GM12878 (cell line): ENCODE data around the gene BCO1. TPM values are rescaled to one million over a fixed set of nuclear protein-coding genes. Genes with fewer than 3 reads are reported as not detected.

Experiments used
- ATAC-seq: fragments of 200-7000 bp; cut with Tn5 transposase; 3 replicates; pipeline ENCODE4 v1.9.1; 2020; ENCODE audit warnings: mild to moderate bottlenecking, moderate library complexity
- BruUV-seq: library from RNA; stranded (reverse); fragments of 400-500 nt; replicated peaks from 2 replicates; lab custom pipeline; 2021; lab: Mats Ljungman, UMichigan
- CTCF ChIA-PET: fragments of 300-600 bp; sonication (Branson Sonifier 250); formaldehyde crosslinking; extraction: SDS; loops from one replicate; lab custom pipeline; 2021; ENCODE audit warnings: inconsistent platforms; lab: Yijun Ruan, JAX
- POLR2A ChIA-PET: fragments of 350-600 bp; formaldehyde crosslinking; extraction: SDS; loops from one replicate; lab custom pipeline; 2021; ENCODE audit warnings: inconsistent platforms; lab: Charles Lee
- RAD21 ChIA-PET: fragments of 300-600 bp; sonication (Branson Sonifier 250); formaldehyde crosslinking; loops from one replicate; lab custom pipeline; 2023; ENCODE audit warnings: antibody characterized with exemption; ENCODE audit not compliant: unreplicated experiment; lab: Charles Lee
- SMC1A ChIA-PET: fragments of 300-600 bp; sonication (Branson Sonifier 250); formaldehyde crosslinking; loops from one replicate; lab custom pipeline; 2023; ENCODE audit not compliant: unreplicated experiment, uncharacterized antibody; lab: Charles Lee
- DNase-seq: peaks from one replicate; pipeline ENCODE4 v3.0.0-alpha.2; 2011; ENCODE audit warnings: low read depth, low spot score
- FAIRE-seq: peaks from 3 replicates; lab custom pipeline; 2011; peaks lifted over from hg19 to GRCh38; lab: Jason Lieb, UNC
- H2AFZ ChIP-seq: 2 replicates; pipeline ENCODE4 v1.6.0; 2011; ENCODE audit warnings: low read depth, low read length, control low read depth; ENCODE audit not compliant: control insufficient read depth
- H3K27ac ChIP-seq: 2 replicates; pipeline ENCODE4 v1.5.1; 2011; ENCODE audit warnings: control low read depth; ENCODE audit not compliant: control insufficient read depth, insufficient read depth
- H3K27me3 ChIP-seq, 2 experiments: replicated peaks in 1 of 2; 2 replicates each; pipeline versions ENCODE4 v1.6.0 to v1.6.1; 2011; ENCODE audit warnings: low read length in 1 of 2; ENCODE audit not compliant: control insufficient read depth in 2 of 2, insufficient read depth in 2 of 2
- H3K36me3 ChIP-seq, 2 experiments: 2 replicates each; pipeline ENCODE4 v1.5.1; 2011; ENCODE audit warnings: low read length in 1 of 2; ENCODE audit not compliant: control insufficient read depth in 2 of 2, insufficient read depth in 2 of 2
- H3K4me1 ChIP-seq: 2 replicates; pipeline ENCODE4 v1.6.1; 2011; ENCODE audit warnings: mild to moderate bottlenecking, low read length, moderate library complexity, mixed read lengths; ENCODE audit not compliant: control insufficient read depth, insufficient read depth
- H3K4me2 ChIP-seq: 2 replicates; pipeline ENCODE4 v1.6.0; 2011; ENCODE audit warnings: control low read depth; ENCODE audit not compliant: control insufficient read depth, insufficient read depth
- H3K4me3 ChIP-seq: fragments of 200-600 bp; sonication (generic); 2 replicates; pipeline ENCODE4 v1.5.1; 2016
- H3K79me2 ChIP-seq: 2 replicates; pipeline ENCODE4 v1.6.0; 2011; ENCODE audit warnings: low read length; ENCODE audit not compliant: control insufficient read depth, insufficient read depth
- H3K9ac ChIP-seq: 2 replicates; pipeline ENCODE4 v1.8.0; 2011; ENCODE audit warnings: low read length, control low read depth, mixed read lengths; ENCODE audit not compliant: control insufficient read depth, insufficient read depth
- H3K9me3 ChIP-seq: replicated peaks from 3 replicates; pipeline ENCODE4 v1.5.1; 2011; ENCODE audit warnings: mild to moderate bottlenecking, low read length; ENCODE audit not compliant: control insufficient read depth, insufficient read depth
- H4K20me1 ChIP-seq: 2 replicates; pipeline ENCODE4 v1.6.0; 2011; ENCODE audit not compliant: control insufficient read depth, insufficient read depth
- BCL11A ChIP-seq: IDR thresholded peaks from 2 replicates; pipeline ENCODE4 v1.6.1; 2011; ENCODE audit warnings: low read depth, low read length
- BRCA1 ChIP-seq: IDR thresholded peaks from 2 replicates; pipeline ENCODE4 v1.6.1; 2011; ENCODE audit warnings: low read depth, low read length, improper control_type of control experiment
- CBX5 ChIP-seq: sonication (generic); IDR thresholded peaks from 2 replicates; pipeline ENCODE4 v1.6.1; 2016; ENCODE audit warnings: low read depth, moderate library complexity, mild to moderate bottlenecking, inconsistent platforms
- JUNB ChIP-seq: IDR thresholded peaks from 2 replicates; pipeline ENCODE4 v1.6.1; 2016; ENCODE audit warnings: antibody characterized with exemption, mild to moderate bottlenecking
- MYC ChIP-seq: IDR thresholded peaks from 2 replicates; pipeline ENCODE4 v1.6.1; 2011; ENCODE audit warnings: mild to moderate bottlenecking, low read length, moderate library complexity, inconsistent platforms; ENCODE audit not compliant: insufficient read depth, insufficient replicate concordance, insufficient read length, severe bottlenecking
- PKNOX1 ChIP-seq: fragments of 450-650 bp; IDR thresholded peaks from 2 replicates; pipeline ENCODE4 v1.6.1; 2016; ENCODE audit warnings: mild to moderate bottlenecking
- RFX5 ChIP-seq: IDR thresholded peaks from 2 replicates; pipeline ENCODE4 v1.6.1; 2011; ENCODE audit warnings: low read depth, low read length, improper control_type of control experiment
- SMAD5 ChIP-seq: IDR thresholded peaks from 2 replicates; pipeline ENCODE4 v1.6.1; 2016; ENCODE audit warnings: antibody characterized with exemption, low read depth
- SUPT20H ChIP-seq: IDR thresholded peaks from 2 replicates; pipeline ENCODE4 v1.6.1; 2011; ENCODE audit warnings: low read depth, mild to moderate bottlenecking, low read length, moderate library complexity, borderline replicate concordance; ENCODE audit not compliant: control insufficient read depth
- SUZ12 ChIP-seq: fragments of 200-600 bp; sonication (generic); IDR thresholded peaks from one replicate; pipeline ENCODE4 v1.6.1; 2018; ENCODE audit warnings: antibody characterized with exemption, mild to moderate bottlenecking; ENCODE audit not compliant: unreplicated experiment
- TAF1 ChIP-seq: IDR thresholded peaks from 2 replicates; pipeline ENCODE4 v1.6.1; 2011; ENCODE audit warnings: mild to moderate bottlenecking, low read depth, low read length, borderline replicate concordance
- ZNF217 ChIP-seq: fragments of 450-650 bp; IDR thresholded peaks from 2 replicates; pipeline ENCODE4 v1.6.1; 2017; ENCODE audit warnings: antibody characterized with exemption, mild to moderate bottlenecking
- ZNF687 ChIP-seq: fragments of 450-650 bp; IDR thresholded peaks from 2 replicates; pipeline ENCODE4 v1.6.1; 2017; ENCODE audit warnings: mild to moderate bottlenecking, moderate library complexity
- WGBS: methylation state at CpG from one replicate; pipeline ENCODE4 v1.1.6; 2016; ENCODE audit warnings: low lambda C conversion rate; ENCODE audit not compliant: insufficient replicate concordance, insufficient coverage; ENCODE audit errors: missing lambda C conversion rate; 5-methylcytosine and 5-hydroxymethylcytosine counted together
- in situ Hi-C: fragments of 300-500 bp; cut with MboI; formaldehyde crosslinking; loops from 9 replicates; pipeline ENCODE4 v1.14.3; 2018; ENCODE audit warnings: mixed read lengths
- intact Hi-C: fragments of 100-400 bp; cut with micrococcal nuclease; formaldehyde crosslinking; loops from one replicate; pipeline ENCODE4 v1.14.2; 2022; ENCODE audit not compliant: unreplicated experiment
- polyA plus RNA-seq, 11 experiments: library from polyadenylated mRNA; depleted of rRNA in 4 of 11; unstranded in 6 of 11; stranded (reverse) in 5 of 11; fragments of >200 nt; fragmentation: Nextera tagmentation in 4 of 11; fragmentation: Illumina TruSeq in 1 of 11; extraction: Ambion mirVana in 4 of 11; extraction: Trizol in 1 of 11; gene quantifications; 1 replicate in 1 of 11; 2 replicates in 10 of 11; pipeline versions ENCODE4 v1.2.1 to v1.2.3, GENCODE V29; 2011 to 2016; ENCODE audit warnings: inconsistent platforms in 2 of 11, missing spikeins in 2 of 11, low read depth in 1 of 11
- total RNA-seq, 4 experiments: library from RNA; depleted of rRNA in 3 of 4; stranded (reverse); fragments of >200 nt in 3 of 4; fragmentation: Illumina TruSeq in 1 of 4; extraction: Trizol in 1 of 4; gene quantifications; 2 replicates each; pipeline versions ENCODE4 v1.2.1 to v1.2.3, GENCODE V29; 2013 to 2021
- TF ChIP-seq, protein P1 (sequence below): IDR thresholded peaks from 2 replicates; pipeline ENCODE4 v1.6.1; 2012; ENCODE audit warnings: low read depth, low read length, improper control_type of control experiment

BCO1 gene
- total and polyA plus RNA-seq, 10 of the 15 experiments (the other 5 are each of a cell fraction or from before 2014, with no cell fraction given): 0.09 to 0.21 (median 0.14) TPM; not detected in 7

GRCh38 chr16:81253141-81253540 lies 14.7 kb downstream of the BCO1 start (continued):
- TF ChIP-seq TAF1: no peak
- no peak for TF ChIP-seq BCL11A
- no peak for TF ChIP-seq BRCA1

DNA sequence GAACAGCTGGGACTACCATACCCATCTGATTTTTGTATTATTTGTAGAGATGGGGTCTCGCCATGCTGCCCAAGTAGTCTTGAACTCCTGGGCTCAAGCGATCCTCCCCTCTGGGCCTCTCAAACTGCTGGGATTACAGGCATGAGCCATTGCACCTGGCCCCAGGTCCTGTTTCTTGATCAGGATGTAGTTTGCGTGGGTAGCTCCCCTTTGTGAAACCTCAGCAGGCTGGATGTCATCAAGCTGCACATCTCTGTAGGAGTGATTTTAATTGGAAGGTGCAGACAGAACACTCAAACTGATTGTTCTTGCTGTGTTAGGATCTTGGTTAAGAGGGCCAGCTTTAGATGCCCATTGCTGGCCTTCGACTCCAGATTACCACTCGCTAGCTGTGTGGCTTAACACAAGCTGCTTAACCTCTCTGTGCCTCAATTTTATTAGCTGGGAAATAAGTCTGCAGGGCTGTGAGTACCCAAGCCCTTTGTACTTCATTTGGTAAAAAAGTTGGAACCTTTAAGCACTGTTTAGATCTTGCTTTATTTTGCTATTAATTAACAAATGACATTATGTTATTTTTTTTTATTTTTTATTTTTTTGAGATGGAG lies 16.5 kb downstream of the BCO1 start:
- in situ Hi-C loops: no loop called here
- H3K36me3 ChIP-seq: no peaks in the 10 kb centered on the region
- H3K9me3 ChIP-seq: no peaks in the 10 kb centered on the region
- H3K79me2 ChIP-seq: no peaks in the 10 kb centered on the region
- H3K4me1 ChIP-seq: no peaks in the 10 kb centered on the region
- DNase-seq (no peak), FAIRE-seq (no peak), ATAC-seq (no peak)
- no peak overlapping the region for H3K27ac ChIP-seq
- intact Hi-C loops: no loop called here
- no peak overlapping the region for H3K4me3 ChIP-seq
- CTCF ChIA-PET: no interaction called here
- BruUV-seq: no TSS peak
- TF ChIP-seq MYC: no peak
- TF ChIP-seq ZNF687: no peak
- TF ChIP-seq SUZ12: no peak
- TF ChIP-seq CBX5: no peak
- no peak for TF ChIP-seq SMAD5
- no peak for TF ChIP-seq PKNOX1
- no peak for TF ChIP-seq RFX5
- no peak for TF ChIP-seq SUPT20H
- no peak for TF ChIP-seq JUNB
- TF ChIP-seq, protein P1, sequence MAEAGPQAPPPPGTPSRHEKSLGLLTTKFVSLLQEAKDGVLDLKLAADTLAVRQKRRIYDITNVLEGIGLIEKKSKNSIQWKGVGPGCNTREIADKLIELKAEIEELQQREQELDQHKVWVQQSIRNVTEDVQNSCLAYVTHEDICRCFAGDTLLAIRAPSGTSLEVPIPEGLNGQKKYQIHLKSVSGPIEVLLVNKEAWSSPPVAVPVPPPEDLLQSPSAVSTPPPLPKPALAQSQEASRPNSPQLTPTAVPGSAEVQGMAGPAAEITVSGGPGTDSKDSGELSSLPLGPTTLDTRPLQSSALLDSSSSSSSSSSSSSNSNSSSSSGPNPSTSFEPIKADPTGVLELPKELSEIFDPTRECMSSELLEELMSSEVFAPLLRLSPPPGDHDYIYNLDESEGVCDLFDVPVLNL: no peak
- no peak for TF ChIP-seq ZNF217
- H3K4me2 ChIP-seq: no peak overlapping the region
- SMC1A ChIA-PET: no interaction called here
- RAD21 ChIA-PET: no interaction called here
- 31% methylated on average over 5 of the region's 5 CpGs for WGBS
- H3K9ac ChIP-seq: no peak overlapping the region
- no peaks in the 10 kb centered on the region for H4K20me1 ChIP-seq
- H3K27me3 ChIP-seq: no peaks in the 10 kb centered on the region
- no peak overlapping the region for H2AFZ ChIP-seq
- POLR2A ChIA-PET: no interaction called here
